Measurements from ENCODE around the gene TBPL1.

- TF ChIP-seq CTCF (IDR thresholded peaks at IDR 0.05) (no peak), POLR2A (IDR thresholded peaks at IDR 0.05) (no peak)
Observed at GRCh38 chr6:133967347-133967746, 14.3 kb downstream of the TBPL1 start.

Data from thyroid gland (tissue), 4 donors.